Astrocyte (in vitro differentiated cells and primary cell): Measurements from ENCODE around the gene SP7. TPM values are rescaled to one million over a fixed set of nuclear protein-coding genes. Genes with fewer than 3 reads are reported as not detected.
A peak's percentile ranks its signal among the peaks of the same experiment; 100 is the strongest.
"Not testable (repeated sequence)": the region's sequence is repeated elsewhere in the genome, so short reads cannot be mapped to it uniquely, and the experiment has no call there.

Experiments
- DNase-seq: peaks from one replicate; pipeline ENCODE4 v3.0.0-alpha.2; 2010; ENCODE audit warnings: low read depth
- FAIRE-seq: peaks from 2 replicates; lab custom pipeline; 2011; peaks lifted over from hg19 to GRCh38; lab: Jason Lieb, UNC
- H2AFZ ChIP-seq: 2 replicates; pipeline ENCODE4 v1.6.0; 2012; ENCODE audit warnings: low read depth, low read length, inconsistent platforms
- H3K27ac ChIP-seq: 2 replicates; pipeline ENCODE4 v1.5.1; 2011; ENCODE audit warnings: low read depth, low read length, inconsistent platforms
- H3K27me3 ChIP-seq: 2 replicates; pipeline ENCODE4 v1.6.0; 2011; ENCODE audit warnings: low read length, inconsistent platforms; ENCODE audit not compliant: insufficient read depth
- H3K36me3 ChIP-seq: 2 replicates; pipeline ENCODE4 v1.5.1; 2011; ENCODE audit warnings: low read length, inconsistent platforms; ENCODE audit not compliant: insufficient read depth
- H3K4me1 ChIP-seq: 2 replicates; pipeline ENCODE4 v1.5.1; 2011; ENCODE audit warnings: low read length, inconsistent platforms; ENCODE audit not compliant: insufficient read depth
- H3K4me2 ChIP-seq: 2 replicates; pipeline ENCODE4 v1.6.0; 2012; ENCODE audit warnings: low read length, inconsistent platforms
- H3K4me3 ChIP-seq: 2 replicates; pipeline ENCODE4 v1.5.1; 2011; ENCODE audit warnings: low read depth, mild to moderate bottlenecking, low read length, inconsistent platforms; ENCODE audit not compliant: insufficient read depth
- H3K79me2 ChIP-seq: 2 replicates; pipeline ENCODE4 v1.6.0; 2012; ENCODE audit warnings: mild to moderate bottlenecking, low read length, inconsistent platforms; ENCODE audit not compliant: insufficient read depth
- H3K9ac ChIP-seq: 2 replicates; pipeline ENCODE4 v1.6.0; 2012; ENCODE audit warnings: mild to moderate bottlenecking, low read length, inconsistent platforms
- H3K9me3 ChIP-seq: 2 replicates; pipeline ENCODE4 v1.5.1; 2012; ENCODE audit warnings: low read depth, mild to moderate bottlenecking, low read length, inconsistent platforms; ENCODE audit not compliant: insufficient read depth
- H4K20me1 ChIP-seq: 2 replicates; pipeline ENCODE4 v1.6.0; 2012; ENCODE audit warnings: low read length, inconsistent platforms; ENCODE audit not compliant: insufficient read depth
- H3K27ac Mint-ChIP-seq: one replicate; pipeline ENCODE4 v1.8.0; 2021; ENCODE audit warnings: mild to moderate bottlenecking, mixed read lengths; ENCODE audit not compliant: unreplicated experiment
- H3K27me3 Mint-ChIP-seq: one replicate; pipeline ENCODE4 v1.8.0; 2021; ENCODE audit warnings: low read depth, mixed read lengths; ENCODE audit not compliant: unreplicated experiment
- H3K36me3 Mint-ChIP-seq: one replicate; pipeline ENCODE4 v1.8.0; 2021; ENCODE audit warnings: low read depth, mixed read lengths; ENCODE audit not compliant: unreplicated experiment
- H3K4me1 Mint-ChIP-seq: one replicate; pipeline ENCODE4 v1.8.0; 2021; ENCODE audit warnings: low read depth, mixed read lengths; ENCODE audit not compliant: unreplicated experiment
- H3K4me3 Mint-ChIP-seq: one replicate; pipeline ENCODE4 v1.8.0; 2021; ENCODE audit warnings: mild to moderate bottlenecking, moderate library complexity, mixed read lengths; ENCODE audit not compliant: unreplicated experiment
- H3K9me3 Mint-ChIP-seq: one replicate; pipeline ENCODE4 v1.8.0; 2021; ENCODE audit warnings: mild to moderate bottlenecking, mixed read lengths; ENCODE audit not compliant: unreplicated experiment
- CTCF ChIP-seq: IDR thresholded peaks from 2 replicates; pipeline ENCODE4 v1.5.1; 2011; ENCODE audit warnings: low read depth, mild to moderate bottlenecking, inconsistent platforms, low read length, moderate library complexity; ENCODE audit not compliant: insufficient read depth
- EZH2 ChIP-seq: IDR thresholded peaks from 2 replicates; pipeline ENCODE4 v1.6.1; 2012; ENCODE audit warnings: mild to moderate bottlenecking, low read length, inconsistent platforms; ENCODE audit not compliant: insufficient read depth
- total RNA-seq: library from RNA; stranded (reverse); gene quantifications from 2 replicates; pipeline ENCODE4 v1.2.1, GENCODE V29; 2021

Gene SP7
- total RNA-seq, 1 donor from 2014 or later = not detected

- H3K36me3 ChIP-seq = peaks cover 12% of the 10 kb centered on the region
- H3K27ac Mint-ChIP-seq = no peak overlapping the region
- FAIRE-seq = no peak
Measured at GRCh38 chr12:53378724-53379388, 42.7 kb upstream of the SP7 start.

DNA sequence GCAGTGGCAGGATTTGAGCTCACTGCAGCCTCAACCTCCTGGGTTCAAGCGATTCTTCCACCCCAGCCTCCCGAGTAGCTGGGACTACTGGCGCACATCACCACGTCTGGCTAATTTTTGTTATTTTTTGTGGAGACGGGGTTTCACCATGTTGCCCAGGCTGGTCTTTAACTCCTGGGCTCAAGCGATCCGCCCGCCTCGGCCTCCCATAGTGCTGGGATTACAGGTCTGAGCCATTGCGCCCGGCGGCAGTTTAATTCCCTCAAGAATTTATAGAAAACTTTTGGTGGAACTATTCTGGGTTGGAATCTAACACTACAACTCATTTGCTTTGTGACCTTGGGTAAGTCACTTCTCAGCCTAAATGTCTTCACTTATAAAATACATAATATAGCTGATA lies 42.1 kb upstream of the SP7 start:
- Histone ChIP-seq H3K4me1 (peaks cover 27% of the 10 kb centered on the region), H3K4me3 (no peak overlapping the region), H2AFZ (no peak overlapping the region), H3K9me3 (no peaks in the 10 kb centered on the region), H3K9ac (no peak overlapping the region), H4K20me1 (peaks cover 21% of the 10 kb centered on the region), H3K4me2 (no peak overlapping the region), H3K27me3 (no peaks in the 10 kb centered on the region), H3K79me2 (peaks cover 23% of the 10 kb centered on the region), H3K27ac (no peak overlapping the region), H3K36me3 (peaks cover 7% of the 10 kb centered on the region)
- FAIRE-seq (no peak), DNase-seq (no peak)
- Mint-ChIP-seq H3K27ac (no peak overlapping the region), H3K4me1 (peaks cover 21% of the 10 kb centered on the region), H3K36me3 (peaks cover 11% of the 10 kb centered on the region), H3K9me3 (no peaks in the 10 kb centered on the region), H3K27me3 (no peaks in the 10 kb centered on the region), H3K4me3 (no peak overlapping the region)
- TF ChIP-seq EZH2 (no peak), CTCF (no peak)

More at GRCh38 chr12:53378724-53379388, 42.7 kb upstream of the SP7 start:
- H3K4me1 ChIP-seq = peaks cover 29% of the 10 kb centered on the region
- H2AFZ ChIP-seq = peak overlapping the region; percentile 93
- Mint-ChIP-seq H3K27me3 (no peaks in the 10 kb centered on the region), H3K4me1 (peaks cover 28% of the 10 kb centered on the region), H3K4me3 (no peak overlapping the region), H3K9me3 (no peaks in the 10 kb centered on the region), H3K36me3 (peaks cover 17% of the 10 kb centered on the region)
- no peaks in the 10 kb centered on the region for H3K9me3 ChIP-seq
- H3K27ac ChIP-seq = peak overlapping the region; percentile 71
- H4K20me1 ChIP-seq = peaks cover 27% of the 10 kb centered on the region
- peaks cover 29% of the 10 kb centered on the region for H3K79me2 ChIP-seq
- H3K9ac ChIP-seq = peak overlapping the region; percentile 81
- no peaks in the 10 kb centered on the region for H3K27me3 ChIP-seq
- no peak for DNase-seq
- H3K4me3 ChIP-seq = peak overlapping the region; percentile 64
- H3K4me2 ChIP-seq = peak overlapping the region; percentile 84
- TF ChIP-seq CTCF (no peak), EZH2 (no peak)

GRCh38 chr12:53376747-53377146 lies 40.6 kb upstream of the SP7 start:
- Histone ChIP-seq H3K4me3 (no peak overlapping the region), H2AFZ (no peak overlapping the region), H3K9ac (no peak overlapping the region), H4K20me1 (peaks cover 6% of the 10 kb centered on the region), H3K27me3 (no peaks in the 10 kb centered on the region), H3K9me3 (no peaks in the 10 kb centered on the region), H3K4me2 (no peak overlapping the region), H3K27ac (no peak overlapping the region), H3K36me3 (no peaks in the 10 kb centered on the region), H3K4me1 (peaks cover 23% of the 10 kb centered on the region), H3K79me2 (peaks cover 8% of the 10 kb centered on the region)
- Mint-ChIP-seq H3K36me3 (no peaks in the 10 kb centered on the region), H3K4me1 (peaks cover 17% of the 10 kb centered on the region), H3K4me3 (no peak overlapping the region), H3K27me3 (no peaks in the 10 kb centered on the region), H3K27ac (no peak overlapping the region), H3K9me3 (no peaks in the 10 kb centered on the region)
- FAIRE-seq (no peak), DNase-seq (no peak)
- TF ChIP-seq EZH2 = no peak
- no peak for TF ChIP-seq CTCF

DNA sequence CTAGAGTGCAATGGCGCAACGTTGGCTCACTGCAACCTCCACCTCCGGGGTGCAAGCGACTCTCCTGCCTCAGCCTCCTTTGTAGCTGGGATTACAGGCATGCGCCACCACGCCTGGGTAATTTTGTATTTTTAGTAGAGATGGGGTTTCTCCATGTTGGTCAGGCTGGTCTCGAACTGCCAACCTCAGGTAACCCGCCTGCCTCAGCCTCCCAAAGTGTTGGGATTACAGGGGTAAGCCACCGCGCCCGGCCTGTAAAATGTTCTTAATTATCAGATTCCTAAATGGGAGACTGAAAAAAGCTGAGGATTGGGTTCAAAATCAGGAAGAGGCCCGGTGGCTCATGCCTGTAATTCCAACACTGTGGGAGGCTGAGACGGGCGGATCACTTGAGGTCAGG lies 38.1 kb upstream of the SP7 start:
- not testable (repeated sequence) for H3K9ac ChIP-seq, H3K27ac Mint-ChIP-seq, H3K27me3 ChIP-seq, H3K27ac ChIP-seq, H3K4me3 Mint-ChIP-seq, H3K27me3 Mint-ChIP-seq, H2AFZ ChIP-seq, H3K36me3 ChIP-seq, H3K4me2 ChIP-seq, H3K9me3 ChIP-seq, H3K79me2 ChIP-seq, H4K20me1 ChIP-seq, DNase-seq, H3K36me3 Mint-ChIP-seq, H3K9me3 Mint-ChIP-seq, H3K4me3 ChIP-seq, FAIRE-seq
- peaks cover 28% of the 10 kb centered on the region for H3K4me1 ChIP-seq
- H3K4me1 Mint-ChIP-seq = peaks cover 17% of the 10 kb centered on the region
